Keratinocyte (primary cell): ENCODE data around the gene TWF1. TPM values are rescaled to one million over a fixed set of nuclear protein-coding genes. Genes with fewer than 3 reads are reported as not detected.

Source experiments
- DNase-seq: peaks from one replicate; pipeline ENCODE4 v3.0.0-alpha.2; 2011; ENCODE audit warnings: low read depth, missing footprints, low spot score
- FAIRE-seq: peaks from 2 replicates; lab custom pipeline; 2011; peaks lifted over from hg19 to GRCh38; lab: Jason Lieb, UNC
- H2AFZ ChIP-seq: 2 replicates; pipeline ENCODE4 v1.6.0; 2012; ENCODE audit warnings: low read length, control low read depth, inconsistent platforms; ENCODE audit not compliant: control insufficient read depth
- H3K27ac ChIP-seq: 2 replicates; pipeline ENCODE4 v1.5.1; 2011; ENCODE audit warnings: low read length; ENCODE audit not compliant: control insufficient read depth, insufficient read depth
- H3K27me3 ChIP-seq: 3 replicates; pipeline ENCODE4 v1.6.0; 2011; ENCODE audit warnings: low read length; ENCODE audit not compliant: control insufficient read depth, insufficient read depth; ENCODE audit errors: extremely low read depth
- H3K36me3 ChIP-seq, 2 experiments: 2 replicates in 1 of 2; 3 replicates in 1 of 2; pipeline ENCODE4 v1.5.1; 2011; ENCODE audit warnings: low read length in 2 of 2, mild to moderate bottlenecking in 1 of 2; ENCODE audit not compliant: control insufficient read depth in 2 of 2, insufficient read depth in 2 of 2; ENCODE audit errors: extremely low read depth in 1 of 2
- H3K4me1 ChIP-seq: 3 replicates; pipeline ENCODE4 v1.5.1; 2011; ENCODE audit warnings: low read length; ENCODE audit not compliant: control insufficient read depth, insufficient read depth; ENCODE audit errors: extremely low read depth
- H3K4me2 ChIP-seq: 3 replicates; pipeline ENCODE4 v1.6.0; 2011; ENCODE audit warnings: low read depth, low read length; ENCODE audit not compliant: control insufficient read depth, insufficient read depth; ENCODE audit errors: extremely low read depth
- H3K4me3 ChIP-seq, 3 experiments: fragments of 200-600 bp in 1 of 3; sonication (generic) in 1 of 3; 2 replicates in 2 of 3; 3 replicates in 1 of 3; pipeline ENCODE4 v1.5.1; 2011 to 2016; ENCODE audit warnings: low read length in 3 of 3, mild to moderate bottlenecking in 3 of 3, control low read depth in 2 of 3, inconsistent platforms in 1 of 3, low read depth in 1 of 3, mixed read lengths in 1 of 3, mixed run types in 1 of 3, moderate library complexity in 1 of 3; ENCODE audit not compliant: control insufficient read depth in 2 of 3, insufficient read depth in 2 of 3; ENCODE audit errors: extremely low read depth in 1 of 3
- H3K79me2 ChIP-seq: 2 replicates; pipeline ENCODE4 v1.6.0; 2012; ENCODE audit warnings: low read length; ENCODE audit not compliant: control insufficient read depth, insufficient read depth
- H3K9ac ChIP-seq: 3 replicates; pipeline ENCODE4 v1.6.0; 2011; ENCODE audit warnings: low read length; ENCODE audit not compliant: control insufficient read depth, insufficient read depth; ENCODE audit errors: extremely low read depth
- H3K9me1 ChIP-seq: 3 replicates; pipeline ENCODE4 v1.6.0; 2011; ENCODE audit warnings: low read length; ENCODE audit not compliant: control insufficient read depth, insufficient read depth; ENCODE audit errors: extremely low read depth
- H3K9me3 ChIP-seq: 2 replicates; pipeline ENCODE4 v1.5.1; 2012; ENCODE audit warnings: low read depth, low read length; ENCODE audit not compliant: control insufficient read depth
- H4K20me1 ChIP-seq: 3 replicates; pipeline ENCODE4 v1.6.0; 2011; ENCODE audit warnings: low read length; ENCODE audit not compliant: control insufficient read depth, insufficient read depth; ENCODE audit errors: extremely low read depth
- CTCF ChIP-seq, 3 experiments: IDR thresholded peaks in 1 of 3; conservative IDR thresholded peaks in 1 of 3; optimal IDR thresholded peaks in 1 of 3; 2 replicates in 2 of 3; 3 replicates in 1 of 3; pipeline versions ENCODE3 to v1.5.1; 2011; ENCODE audit warnings: low read length in 3 of 3, mild to moderate bottlenecking in 3 of 3, moderate library complexity in 2 of 3, control low read depth in 1 of 3, inconsistent platforms in 1 of 3; ENCODE audit not compliant: insufficient read depth in 2 of 3; ENCODE audit errors: extremely low read depth in 1 of 3
- EZH2 ChIP-seq: IDR thresholded peaks from one replicate; pipeline ENCODE4 v1.6.1; 2012; ENCODE audit warnings: inconsistent platforms, mild to moderate bottlenecking, low read length, moderate library complexity
- dilution Hi-C: fragments of 300-500 bp; cut with MboI; formaldehyde crosslinking; loops from one replicate; pipeline ENCODE4 v1.7.0; 2020; ENCODE audit warnings: low sequenced_read_pairs; ENCODE audit not compliant: extremely low pct_ligation_motif_present
- polyA plus RNA-seq, 5 experiments: library from polyadenylated mRNA; depleted of rRNA in 3 of 5; stranded (reverse) in 3 of 5; stranded (forward) in 1 of 5; unstranded in 1 of 5; fragments of >200 nt; gene quantifications; 1 replicate in 1 of 5; 2 replicates in 3 of 5; 3 replicates in 1 of 5; pipeline versions ENCODE4 v1.2.1 to v1.2.3, GENCODE V29; 2011 to 2012; ENCODE audit warnings: missing spikeins in 2 of 5, low read depth in 1 of 5, low replicate concordance in 1 of 5

The TWF1 gene
- polyA plus RNA-seq, 1 donor (not counting 4 experiments of a cell fraction or from before 2014, with no cell fraction given): 167 TPM

GRCh38 chr12:43832463-43833168, 26.5 kb upstream of the TWF1 start:
- Histone ChIP-seq H3K27me3 (no peaks in the 10 kb centered on the region), H3K4me2 (no peak overlapping the region), H2AFZ (no peak overlapping the region), H3K4me3 (no peak overlapping the region), H3K9me3 (no peaks in the 10 kb centered on the region), H3K27ac (no peak overlapping the region), H3K9me1 (no peaks in the 10 kb centered on the region), H3K79me2 (peaks cover 2% of the 10 kb centered on the region), H3K4me1 (peaks cover 15% of the 10 kb centered on the region), H4K20me1 (no peaks in the 10 kb centered on the region), H3K9ac (no peak overlapping the region), H3K36me3 (no peaks in the 10 kb centered on the region)
- FAIRE-seq (no peak), DNase-seq (no peak)
- dilution Hi-C loops: no loop called here
- TF ChIP-seq EZH2 (no peak), CTCF (optimal IDR thresholded peaks at IDR 0.05 in 1 of 3, IDR thresholded peaks at IDR 0.05 in 1 of 3, conservative IDR thresholded peaks at IDR 0.05 in 1 of 3; ENCODE audit: extremely low read depth in 1 of 3, insufficient read depth in 2 of 3, low read length in 3 of 3) (no peak)

- no peak overlapping the region for H3K27ac ChIP-seq
- H3K4me3 ChIP-seq: no peak overlapping the region
- no peaks in the 10 kb centered on the region for H3K79me2 ChIP-seq
- H3K27me3 ChIP-seq: no peaks in the 10 kb centered on the region
- H3K4me1 ChIP-seq: peaks cover 11% of the 10 kb centered on the region
- H3K36me3 ChIP-seq: no peaks in the 10 kb centered on the region
- no peaks in the 10 kb centered on the region for H4K20me1 ChIP-seq
- H3K9me3 ChIP-seq: no peaks in the 10 kb centered on the region
- H3K9ac ChIP-seq: no peak overlapping the region
- FAIRE-seq: no peak
- TF ChIP-seq CTCF (optimal IDR thresholded peaks at IDR 0.05 in 1 of 3, IDR thresholded peaks at IDR 0.05 in 1 of 3, conservative IDR thresholded peaks at IDR 0.05 in 1 of 3; ENCODE audit: extremely low read depth in 1 of 3, insufficient read depth in 2 of 3, low read length in 3 of 3): no peak
- TF ChIP-seq EZH2: no peak
- no peak for DNase-seq
- H3K4me2 ChIP-seq: no peak overlapping the region
- H3K9me1 ChIP-seq: no peaks in the 10 kb centered on the region
- H2AFZ ChIP-seq: no peak overlapping the region
- dilution Hi-C loops: no loop called here
These were observed 21.0 kb upstream of the TWF1 start for GRCh38 chr12:43827093-43827492.
